ENCODE results near the gene MAPK8IP2.

GRCh38 chr22:50571264-50572175, 29.1 kb upstream of the MAPK8IP2 start:
- no peak for TF ChIP-seq CTCF (conservative IDR thresholded peaks at IDR 0.05 in 1 of 2, IDR thresholded peaks at IDR 0.05 in 1 of 2; ENCODE audit: extremely low read depth in 1 of 2, insufficient read depth in 1 of 2, low read depth in 1 of 2, low read length in 2 of 2)
- TF ChIP-seq EZH2 (IDR thresholded peaks at IDR 0.05; ENCODE audit: borderline replicate concordance, low read length), result no peak

All from mammary epithelial cell (primary cell).